H1 (cell line): Measurements from ENCODE around the gene R3HDM4. TPM values are rescaled to one million over a fixed set of nuclear protein-coding genes. Genes with fewer than 3 reads are reported as not detected.

Source experiments
- CTCF ChIA-PET: fragments of 300-600 bp; sonication (Branson Sonifier 250); formaldehyde crosslinking; loops from one replicate; lab custom pipeline; 2021; ENCODE audit not compliant: partially characterized antibody; lab: Charles Lee
- POLR2A ChIA-PET: fragments of 300-600 bp; sonication (Branson Sonifier 250); formaldehyde crosslinking; loops from one replicate; lab custom pipeline; 2021; ENCODE audit warnings: inconsistent platforms; ENCODE audit not compliant: partially characterized antibody; lab: Charles Lee
- DNase-seq, 2 experiments: peaks; one replicate each; pipeline versions ENCODE4 v3.0.0 to v3.0.0-alpha.2; 2010 to 2022; ENCODE audit warnings: low spot score in 2 of 2, low read depth in 1 of 2, mixed read lengths in 1 of 2
- FAIRE-seq: peaks from 2 replicates; lab custom pipeline; 2011; peaks lifted over from hg19 to GRCh38; lab: Jason Lieb, UNC
- H2AFZ ChIP-seq: 2 replicates; pipeline ENCODE4 v1.8.1; 2012; ENCODE audit warnings: low read length, inconsistent platforms
- H2AK5ac ChIP-seq: 2 replicates; pipeline ENCODE4 v1.6.1; 2013; ENCODE audit warnings: low read depth, low read length
- H2BK120ac ChIP-seq: replicated peaks from 2 replicates; pipeline ENCODE3; 2013; ENCODE audit warnings: low read depth, low read length, inconsistent platforms
- H2BK12ac ChIP-seq: 2 replicates; pipeline ENCODE4 v1.6.1; 2013; ENCODE audit warnings: low read depth, low read length
- H2BK15ac ChIP-seq: 2 replicates; pipeline ENCODE4 v1.6.1; 2013; ENCODE audit warnings: low read length
- H2BK20ac ChIP-seq: 2 replicates; pipeline ENCODE4 v1.6.1; 2013; ENCODE audit warnings: low read length
- H2BK5ac ChIP-seq: 2 replicates; pipeline ENCODE4 v1.6.1; 2013; ENCODE audit warnings: low read depth, low read length
- H3K14ac ChIP-seq: 2 replicates; pipeline ENCODE4 v1.6.1; 2013; ENCODE audit warnings: inconsistent platforms; ENCODE audit not compliant: insufficient read length
- H3K18ac ChIP-seq: 2 replicates; pipeline ENCODE4 v1.6.1; 2013; ENCODE audit warnings: low read length; ENCODE audit errors: extremely low read depth
- H3K23ac ChIP-seq: 2 replicates; pipeline ENCODE4 v1.6.1; 2013; ENCODE audit warnings: inconsistent platforms; ENCODE audit not compliant: insufficient read length
- H3K23me2 ChIP-seq: 2 replicates; pipeline ENCODE4 v1.6.1; 2013; ENCODE audit warnings: low read depth, low read length
- H3K27ac ChIP-seq: 2 replicates; pipeline ENCODE4 v1.6.1; 2011; ENCODE audit warnings: low read depth, low read length, inconsistent platforms
- H3K27me3 ChIP-seq, 4 experiments: replicated peaks in 1 of 4; 1 replicate in 1 of 4; 2 replicates in 3 of 4; pipeline versions ENCODE4 v1.6.1 to v1.8.1; 2011 to 2013; ENCODE audit warnings: low read length in 3 of 4, mild to moderate bottlenecking in 3 of 4, inconsistent platforms in 2 of 4, mixed read lengths in 2 of 4, moderate library complexity in 1 of 4; ENCODE audit not compliant: control insufficient read depth in 3 of 4, insufficient read depth in 3 of 4; ENCODE audit errors: extremely low read depth in 1 of 4
- H3K36me3 ChIP-seq, 4 experiments: 2 replicates each; pipeline versions ENCODE4 v1.6.1 to v1.8.1; 2011 to 2013; ENCODE audit warnings: mild to moderate bottlenecking in 4 of 4, low read length in 3 of 4, moderate library complexity in 2 of 4, control low read depth in 1 of 4, inconsistent platforms in 1 of 4; ENCODE audit not compliant: insufficient read depth in 4 of 4, control insufficient read depth in 2 of 4
- H3K4ac ChIP-seq: replicated peaks from 2 replicates; pipeline ENCODE3; 2013; ENCODE audit warnings: low read length, low read depth, mixed read lengths, inconsistent platforms; ENCODE audit not compliant: insufficient read length
- H3K4me1 ChIP-seq, 4 experiments: replicated peaks in 1 of 4; 1 replicate in 1 of 4; 2 replicates in 3 of 4; pipeline versions ENCODE4 v1.6.1 to v1.8.1; 2011 to 2013; ENCODE audit warnings: low read length in 3 of 4, inconsistent platforms in 2 of 4, mixed read lengths in 1 of 4; ENCODE audit not compliant: insufficient read depth in 4 of 4, control insufficient read depth in 3 of 4
- H3K4me2 ChIP-seq, 2 experiments: 2 replicates each; pipeline versions ENCODE4 v1.6.1 to v1.8.1; 2011 to 2013; ENCODE audit warnings: low read depth in 2 of 2, low read length in 2 of 2, control low read depth in 1 of 2, inconsistent platforms in 1 of 2, mild to moderate bottlenecking in 1 of 2; ENCODE audit not compliant: insufficient read depth in 1 of 2
- H3K4me3 ChIP-seq, 4 experiments: fragments of 200-600, 300-600 bp in 1 of 4; sonication (generic), shearing (Covaris generic), sonication (Bioruptor Twin) in 1 of 4; 2 replicates each; pipeline versions ENCODE4 v1.5.1 to v1.8.1; 2011 to 2016; ENCODE audit warnings: low read length in 4 of 4, low read depth in 3 of 4, control low read depth in 2 of 4, inconsistent platforms in 2 of 4, mild to moderate bottlenecking in 2 of 4, mixed read lengths in 1 of 4, moderate library complexity in 1 of 4; ENCODE audit not compliant: insufficient read depth in 2 of 4; ENCODE audit errors: extremely low read depth in 1 of 4
- H3K56ac ChIP-seq: replicated peaks from 2 replicates; pipeline ENCODE3; 2013; ENCODE audit warnings: low read depth, mild to moderate bottlenecking, mixed read lengths, low read length, inconsistent platforms; ENCODE audit not compliant: insufficient read length
- H3K79me1 ChIP-seq: 2 replicates; pipeline ENCODE4 v1.6.1; 2013; ENCODE audit warnings: low read depth, low read length, control low read depth
- H3K79me2 ChIP-seq, 2 experiments: 2 replicates each; pipeline versions ENCODE4 v1.6.1 to v1.8.1; 2012 to 2013; ENCODE audit warnings: low read length in 2 of 2, mild to moderate bottlenecking in 2 of 2, inconsistent platforms in 1 of 2; ENCODE audit not compliant: insufficient read depth in 2 of 2, control insufficient read depth in 1 of 2
- H3K9ac ChIP-seq, 4 experiments: replicated peaks in 1 of 4; 1 replicate in 1 of 4; 2 replicates in 3 of 4; pipeline versions ENCODE4 v1.6.1 to v1.8.1; 2011 to 2013; ENCODE audit warnings: low read depth in 3 of 4, low read length in 3 of 4, control low read depth in 2 of 4, mild to moderate bottlenecking in 2 of 4, moderate library complexity in 2 of 4, inconsistent platforms in 1 of 4; ENCODE audit errors: extremely low read depth in 1 of 4
- H3K9me3 ChIP-seq, 2 experiments: 2 replicates each; pipeline versions ENCODE4 v1.6.1 to v1.8.1; 2012 to 2013; ENCODE audit warnings: mild to moderate bottlenecking in 2 of 2, moderate library complexity in 2 of 2, control low read depth in 1 of 2, inconsistent platforms in 1 of 2, low read depth in 1 of 2, low read length in 1 of 2, mixed read lengths in 1 of 2; ENCODE audit not compliant: insufficient read depth in 2 of 2
- H4K20me1 ChIP-seq, 2 experiments: replicated peaks in 1 of 2; 2 replicates each; pipeline versions ENCODE3 to v1.8.1; 2011 to 2013; ENCODE audit warnings: inconsistent platforms in 2 of 2, low read length in 2 of 2, mild to moderate bottlenecking in 1 of 2; ENCODE audit not compliant: insufficient read depth in 2 of 2, control insufficient read depth in 1 of 2
- H4K5ac ChIP-seq: 2 replicates; pipeline ENCODE4 v1.6.1; 2013; ENCODE audit warnings: low read length, low read depth, mixed read lengths, inconsistent platforms; ENCODE audit not compliant: insufficient read length
- H4K8ac ChIP-seq: 2 replicates; pipeline ENCODE4 v1.8.0; 2013; ENCODE audit warnings: mild to moderate bottlenecking, moderate library complexity, low read length, inconsistent platforms; ENCODE audit not compliant: insufficient read depth; ENCODE audit errors: extremely low read depth
- H4K91ac ChIP-seq: replicated peaks from 2 replicates; pipeline ENCODE3; 2013; ENCODE audit warnings: low read length, mixed read lengths, inconsistent platforms; ENCODE audit not compliant: insufficient read length
- KDM4A ChIP-seq: IDR thresholded peaks from one replicate; pipeline ENCODE4 v1.7.1; 2012; ENCODE audit warnings: low read depth, mild to moderate bottlenecking, moderate library complexity, low read length, inconsistent platforms; ENCODE audit not compliant: severe bottlenecking
- POLR2A ChIP-seq, 2 experiments: IDR thresholded peaks; 1 replicate in 1 of 2; 2 replicates in 1 of 2; pipeline ENCODE4 v1.6.1; 2011; ENCODE audit warnings: low read depth in 2 of 2, low read length in 2 of 2, mild to moderate bottlenecking in 2 of 2; ENCODE audit errors: control extremely low read depth in 1 of 2
- RFX5 ChIP-seq: IDR thresholded peaks from 2 replicates; pipeline ENCODE4 v1.6.1; 2011; ENCODE audit warnings: low read depth, low read length, improper control_type of control experiment, borderline replicate concordance
- YY1 ChIP-seq: IDR thresholded peaks from 2 replicates; pipeline ENCODE4 v1.6.1; 2011; ENCODE audit warnings: low read depth, mild to moderate bottlenecking, low read length
- WGBS, 2 experiments: shearing (Covaris generic) in 1 of 2; methylation state at CpG; one replicate each; pipeline versions ENCODE4 v1.1.6 to v1.1.7; 2013 to 2015; ENCODE audit warnings: low lambda C conversion rate in 2 of 2, mixed read lengths in 2 of 2, inconsistent platforms in 1 of 2, low coverage in 1 of 2, missing lambda C conversion rate in 1 of 2; ENCODE audit not compliant: insufficient replicate concordance in 2 of 2, insufficient coverage in 1 of 2, insufficient read length in 1 of 2; ENCODE audit errors: extremely low coverage in 1 of 2, missing lambda C conversion rate in 1 of 2; 5-methylcytosine and 5-hydroxymethylcytosine counted together
- polyA plus RNA-seq, 7 experiments: library from polyadenylated mRNA; depleted of rRNA in 3 of 7; stranded (reverse) in 5 of 7; unstranded in 2 of 7; fragments of >200 nt in 5 of 7; fragments of 200-250 nt in 2 of 7; gene quantifications; 1 replicate in 5 of 7; 2 replicates in 1 of 7; 4 replicates in 1 of 7; pipeline versions ENCODE4 v1.2.1 to v1.2.3, GENCODE V29; 2011 to 2013; ENCODE audit warnings: missing spikeins in 2 of 7, mixed read lengths in 2 of 7
- total RNA-seq: library from RNA; stranded (reverse); fragmentation: NEBNext Ultra II Directional; extraction: Animal tissue kit (Norgen Biotek cat#: 25700); gene quantifications from 2 replicates; pipeline ENCODE4 v1.2.1, GENCODE V29; 2021

R3HDM4 gene
- total and polyA plus RNA-seq, 2 of the 8 experiments (the other 6 are each of a cell fraction or from before 2014, with no cell fraction given) = 76.8 to 102 TPM

- H2AFZ ChIP-seq = no peak overlapping the region
- WGBS, 2 experiments = 84% methylated on average over 16 of the region's 30 CpGs; no CpG with 5 or more reads in 1 of the 2 experiments
- H3K56ac ChIP-seq = no peak overlapping the region
- no peak for FAIRE-seq
- H2BK5ac ChIP-seq = no peak overlapping the region
- no peaks in the 10 kb centered on the region for H3K9me3 ChIP-seq
- H3K14ac ChIP-seq = no peak overlapping the region
- H2BK12ac ChIP-seq = no peak overlapping the region
- no peak overlapping the region for H2AK5ac ChIP-seq
- H4K5ac ChIP-seq = no peak overlapping the region
- no peaks in the 10 kb centered on the region for H3K79me2 ChIP-seq
- H3K79me1 ChIP-seq = no peaks in the 10 kb centered on the region
- H3K4ac ChIP-seq = no peak overlapping the region
- CTCF ChIA-PET = interaction anchor here (0.6 to 2.1 kb wide), 6 partner anchors 9 to 363 kb away, joined by 3 to 11 read pairs (median 4); no protein-coding TSS in a partner anchor
- H3K27me3 ChIP-seq = no peaks in the 10 kb centered on the region
- no peak overlapping the region for H3K4me3 ChIP-seq
- no peak overlapping the region for H3K4me2 ChIP-seq
- no peak overlapping the region for H4K8ac ChIP-seq
- no peak overlapping the region for H2BK120ac ChIP-seq
- H3K4me1 ChIP-seq = no peaks in the 10 kb centered on the region
- H3K18ac ChIP-seq = no peak overlapping the region
- H2BK15ac ChIP-seq = no peak overlapping the region
- H3K27ac ChIP-seq = no peak overlapping the region
- peaks cover 5% of the 10 kb centered on the region in 2 experiments for H4K20me1 ChIP-seq
- no peak overlapping the region for H3K23ac ChIP-seq
- POLR2A ChIA-PET = interaction anchor here (0.6 to 11.5 kb wide), 4 partner anchors 7 to 114 kb away, joined by 3 to 82 read pairs (median 3); partner anchors contain the start of genes MED16 and RNU6-9
- no peak for DNase-seq
- TF ChIP-seq POLR2A (IDR thresholded peaks at IDR 0.05; ENCODE audit: control extremely low read depth in 1 of 2, low read depth in 2 of 2, low read length in 2 of 2) (no peak), YY1 (no peak), RFX5 (no peak), KDM4A (no peak)
- H3K23me2 ChIP-seq = no peaks in the 10 kb centered on the region
- no peak overlapping the region for H2BK20ac ChIP-seq
- no peak overlapping the region for H3K9ac ChIP-seq
- H4K91ac ChIP-seq = no peak overlapping the region
- peaks cover 0 to 26% (median 6%) of the 10 kb centered on the region in 4 experiments; a peak in 4 of 8 replicates for H3K36me3 ChIP-seq
These were observed 30.0 kb downstream of the R3HDM4 start for GRCh38 chr19:882871-883497.
